ENCODE results near the gene MCAT.
A peak's percentile ranks its signal among the peaks of the same experiment; 100 is the strongest.

The MCAT gene

GRCh38 chr22:43155789-43156188 is 12.6 kb upstream of the MCAT start:
- no peak for TF ChIP-seq GABPA (IDR thresholded peaks at IDR 0.05; ENCODE audit: low read depth)
- peak; percentile 22; the same call in 1 of the 2 replicates for TF ChIP-seq SPI1 (IDR thresholded peaks at IDR 0.05; ENCODE audit: borderline replicate concordance, low read depth)
- peak overlapping the region; percentile 26; the same call in 1 of the 2 replicates for H3K27ac ChIP-seq (replicated peaks)
- no peak overlapping the region for H3K4me3 ChIP-seq (replicated peaks; ENCODE audit: insufficient read depth, low read length)
- H3K27me3 ChIP-seq (ENCODE audit: insufficient read depth, poor library complexity, severe bottlenecking): no peaks in the 10 kb centered on the region
- DNase-seq (ENCODE audit: low read depth in 1 of 2, low spot score in 1 of 2): peak in 1 of 2 experiments; percentile 36

DNA sequence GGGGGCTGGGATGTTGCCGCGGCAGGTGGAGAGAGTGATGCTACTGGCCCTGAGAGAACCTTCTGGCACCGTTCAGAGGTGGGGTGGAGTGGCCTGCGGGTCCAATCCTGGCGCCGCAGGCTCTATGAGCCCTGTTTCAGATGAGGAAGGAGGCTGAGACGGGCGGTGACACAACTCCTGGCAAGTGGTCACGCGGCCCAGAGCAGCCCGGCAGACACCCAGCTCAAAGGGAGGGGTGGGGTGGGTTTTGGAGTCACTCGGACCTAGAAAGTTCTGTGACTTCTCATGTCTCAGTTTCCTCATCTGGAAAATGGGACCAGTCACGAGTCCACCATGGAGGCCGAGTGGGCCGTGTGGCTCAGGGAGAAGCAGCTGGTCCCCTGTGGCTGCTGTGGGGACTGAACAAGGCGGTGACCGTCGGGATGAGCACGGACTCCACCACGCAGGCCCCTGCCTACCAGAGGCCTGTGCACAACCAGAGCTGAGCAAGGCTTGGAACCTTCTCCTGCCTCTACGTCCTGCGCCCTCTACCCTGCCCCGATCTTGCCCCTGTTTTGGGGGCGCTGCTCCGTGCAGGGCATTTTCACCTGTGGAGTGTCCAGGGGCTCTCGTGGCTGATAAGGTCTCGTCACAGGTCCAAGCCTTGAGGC is 11.8 kb upstream of the MCAT start:
- Histone ChIP-seq H3K4me3 (replicated peaks; ENCODE audit: insufficient read depth, low read length) (peak overlapping the region; percentile 25), H3K27me3 (ENCODE audit: insufficient read depth, poor library complexity, severe bottlenecking) (no peaks in the 10 kb centered on the region), H3K27ac (replicated peaks) (peak overlapping the region; percentile 56)
- DNase-seq (ENCODE audit: low read depth in 1 of 2, low spot score in 1 of 2): peak in 1 of 2 experiments; percentile 84
- TF ChIP-seq SPI1 (IDR thresholded peaks at IDR 0.05; ENCODE audit: borderline replicate concordance, low read depth): no peak
- no peak for TF ChIP-seq POLR2AphosphoS5 (IDR thresholded peaks at IDR 0.05; ENCODE audit: low read depth)
- TF ChIP-seq CTCF (IDR thresholded peaks at IDR 0.05; ENCODE audit: insufficient read depth, low read length): no peak
- TF ChIP-seq, protein P1, sequence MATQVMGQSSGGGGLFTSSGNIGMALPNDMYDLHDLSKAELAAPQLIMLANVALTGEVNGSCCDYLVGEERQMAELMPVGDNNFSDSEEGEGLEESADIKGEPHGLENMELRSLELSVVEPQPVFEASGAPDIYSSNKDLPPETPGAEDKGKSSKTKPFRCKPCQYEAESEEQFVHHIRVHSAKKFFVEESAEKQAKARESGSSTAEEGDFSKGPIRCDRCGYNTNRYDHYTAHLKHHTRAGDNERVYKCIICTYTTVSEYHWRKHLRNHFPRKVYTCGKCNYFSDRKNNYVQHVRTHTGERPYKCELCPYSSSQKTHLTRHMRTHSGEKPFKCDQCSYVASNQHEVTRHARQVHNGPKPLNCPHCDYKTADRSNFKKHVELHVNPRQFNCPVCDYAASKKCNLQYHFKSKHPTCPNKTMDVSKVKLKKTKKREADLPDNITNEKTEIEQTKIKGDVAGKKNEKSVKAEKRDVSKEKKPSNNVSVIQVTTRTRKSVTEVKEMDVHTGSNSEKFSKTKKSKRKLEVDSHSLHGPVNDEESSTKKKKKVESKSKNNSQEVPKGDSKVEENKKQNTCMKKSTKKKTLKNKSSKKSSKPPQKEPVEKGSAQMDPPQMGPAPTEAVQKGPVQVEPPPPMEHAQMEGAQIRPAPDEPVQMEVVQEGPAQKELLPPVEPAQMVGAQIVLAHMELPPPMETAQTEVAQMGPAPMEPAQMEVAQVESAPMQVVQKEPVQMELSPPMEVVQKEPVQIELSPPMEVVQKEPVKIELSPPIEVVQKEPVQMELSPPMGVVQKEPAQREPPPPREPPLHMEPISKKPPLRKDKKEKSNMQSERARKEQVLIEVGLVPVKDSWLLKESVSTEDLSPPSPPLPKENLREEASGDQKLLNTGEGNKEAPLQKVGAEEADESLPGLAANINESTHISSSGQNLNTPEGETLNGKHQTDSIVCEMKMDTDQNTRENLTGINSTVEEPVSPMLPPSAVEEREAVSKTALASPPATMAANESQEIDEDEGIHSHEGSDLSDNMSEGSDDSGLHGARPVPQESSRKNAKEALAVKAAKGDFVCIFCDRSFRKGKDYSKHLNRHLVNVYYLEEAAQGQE (IDR thresholded peaks at IDR 0.05; ENCODE audit: insufficient replicate concordance, low read depth): no peak
- no peak for TF ChIP-seq GABPA (IDR thresholded peaks at IDR 0.05; ENCODE audit: low read depth)

- Histone ChIP-seq H3K27ac (replicated peaks) (peak overlapping the region; percentile 56), H3K27me3 (ENCODE audit: insufficient read depth, poor library complexity, severe bottlenecking) (no peaks in the 10 kb centered on the region), H3K4me3 (replicated peaks; ENCODE audit: insufficient read depth, low read length) (peak overlapping the region; percentile 93)
- peak in 1 of 2 experiments; percentile 15 for DNase-seq (ENCODE audit: low read depth in 1 of 2, low spot score in 1 of 2)
- TF ChIP-seq, protein P1 (IDR thresholded peaks at IDR 0.05; ENCODE audit: insufficient replicate concordance, low read depth): no peak
- TF ChIP-seq SPI1 (IDR thresholded peaks at IDR 0.05; ENCODE audit: borderline replicate concordance, low read depth) (no peak), POLR2AphosphoS5 (IDR thresholded peaks at IDR 0.05; ENCODE audit: low read depth) (no peak), CTCF (IDR thresholded peaks at IDR 0.05; ENCODE audit: insufficient read depth, low read length) (no peak), GABPA (IDR thresholded peaks at IDR 0.05; ENCODE audit: low read depth) (no peak)
Measured at GRCh38 chr22:43153899-43154298, 10.7 kb upstream of the MCAT start.

GRCh38 chr22:43152357-43153071 is 9.3 kb upstream of the MCAT start:
- Histone ChIP-seq H3K4me3 (replicated peaks; ENCODE audit: insufficient read depth, low read length) (peak overlapping the region; percentile 93), H3K27ac (replicated peaks) (peak overlapping the region; percentile 91), H3K27me3 (ENCODE audit: insufficient read depth, poor library complexity, severe bottlenecking) (no peaks in the 10 kb centered on the region)
- DNase-seq (ENCODE audit: low read depth in 1 of 2, low spot score in 1 of 2): peak in 1 of 2 experiments; percentile 75
- no peak for TF ChIP-seq SPI1 (IDR thresholded peaks at IDR 0.05; ENCODE audit: borderline replicate concordance, low read depth)
- no peak for TF ChIP-seq GABPA (IDR thresholded peaks at IDR 0.05; ENCODE audit: low read depth)
- TF ChIP-seq, protein P1 (IDR thresholded peaks at IDR 0.05; ENCODE audit: insufficient replicate concordance, low read depth): no peak
- no peak; the same call in 1 of the 2 replicates for TF ChIP-seq POLR2AphosphoS5 (IDR thresholded peaks at IDR 0.05; ENCODE audit: low read depth)
- TF ChIP-seq CTCF (IDR thresholded peaks at IDR 0.05; ENCODE audit: insufficient read depth, low read length): no peak

All from HL-60 (cell line).